Measurements from ENCODE around the gene HEMGN. TPM values are rescaled to one million over a fixed set of nuclear protein-coding genes. Genes with fewer than 3 reads are reported as not detected.

Gene HEMGN
- total and polyA plus RNA-seq, 10 of the 15 experiments (the other 5 are each of a cell fraction or from before 2014, with no cell fraction given) = 0.03 to 0.28 (median 0.09) TPM; not detected in 4

DNA sequence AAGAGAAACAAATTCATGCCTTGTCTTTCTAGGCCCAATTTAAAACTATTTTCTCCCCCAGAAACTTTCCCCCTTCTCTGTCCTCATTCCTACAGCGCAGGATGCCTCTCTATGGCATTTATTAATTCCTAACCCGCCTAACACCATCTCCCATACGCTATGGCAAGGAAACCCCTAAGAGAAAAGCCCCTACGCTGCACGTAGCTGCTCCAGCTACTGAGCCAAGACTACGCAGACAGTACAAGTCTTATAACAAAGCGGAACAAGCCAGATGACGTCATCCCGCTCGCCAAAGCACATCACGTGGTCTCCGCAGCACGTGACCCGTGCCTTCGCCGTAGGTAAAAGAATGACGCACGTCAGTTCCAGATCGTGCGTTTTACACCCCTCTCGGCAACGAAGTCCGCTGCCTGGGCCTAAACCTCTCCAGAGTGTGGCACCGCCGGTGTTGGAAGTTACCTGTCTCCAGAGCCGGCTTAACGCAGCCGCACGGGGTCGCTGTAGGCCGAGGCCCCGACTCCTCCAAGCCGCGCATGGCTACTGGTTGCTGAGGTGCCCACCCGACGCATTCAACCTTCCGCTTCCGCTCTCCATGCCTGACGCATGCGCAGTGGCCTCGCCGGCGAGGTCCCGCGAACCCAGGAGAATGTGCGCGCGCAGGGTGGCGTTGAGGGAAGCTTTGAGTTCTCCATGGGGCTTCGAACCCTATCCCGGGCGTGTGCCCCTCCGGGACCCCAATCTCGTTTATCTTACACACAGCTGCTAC is 15.8 kb downstream of the HEMGN start, which contains the start of gene TRMO (continued):
- TF ChIP-seq, protein P1, sequence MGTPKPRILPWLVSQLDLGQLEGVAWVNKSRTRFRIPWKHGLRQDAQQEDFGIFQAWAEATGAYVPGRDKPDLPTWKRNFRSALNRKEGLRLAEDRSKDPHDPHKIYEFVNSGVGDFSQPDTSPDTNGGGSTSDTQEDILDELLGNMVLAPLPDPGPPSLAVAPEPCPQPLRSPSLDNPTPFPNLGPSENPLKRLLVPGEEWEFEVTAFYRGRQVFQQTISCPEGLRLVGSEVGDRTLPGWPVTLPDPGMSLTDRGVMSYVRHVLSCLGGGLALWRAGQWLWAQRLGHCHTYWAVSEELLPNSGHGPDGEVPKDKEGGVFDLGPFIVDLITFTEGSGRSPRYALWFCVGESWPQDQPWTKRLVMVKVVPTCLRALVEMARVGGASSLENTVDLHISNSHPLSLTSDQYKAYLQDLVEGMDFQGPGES (IDR thresholded peaks at IDR 0.05) = peak; percentile 66; the same call in 1 of the 2 replicates
- TF ChIP-seq, protein P2, sequence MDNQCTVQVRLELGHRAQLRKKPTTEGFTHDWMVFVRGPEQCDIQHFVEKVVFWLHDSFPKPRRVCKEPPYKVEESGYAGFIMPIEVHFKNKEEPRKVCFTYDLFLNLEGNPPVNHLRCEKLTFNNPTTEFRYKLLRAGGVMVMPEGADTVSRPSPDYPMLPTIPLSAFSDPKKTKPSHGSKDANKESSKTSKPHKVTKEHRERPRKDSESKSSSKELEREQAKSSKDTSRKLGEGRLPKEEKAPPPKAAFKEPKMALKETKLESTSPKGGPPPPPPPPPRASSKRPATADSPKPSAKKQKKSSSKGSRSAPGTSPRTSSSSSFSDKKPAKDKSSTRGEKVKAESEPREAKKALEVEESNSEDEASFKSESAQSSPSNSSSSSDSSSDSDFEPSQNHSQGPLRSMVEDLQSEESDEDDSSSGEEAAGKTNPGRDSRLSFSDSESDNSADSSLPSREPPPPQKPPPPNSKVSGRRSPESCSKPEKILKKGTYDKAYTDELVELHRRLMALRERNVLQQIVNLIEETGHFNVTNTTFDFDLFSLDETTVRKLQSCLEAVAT (IDR thresholded peaks at IDR 0.05) = peak; percentile 79
- TF ChIP-seq RELA (IDR thresholded peaks at IDR 0.05; ENCODE audit: borderline replicate concordance, partially characterized antibody) (peak; percentile 100), SMC3 (IDR thresholded peaks at IDR 0.05; ENCODE audit: borderline replicate concordance, low read length) (no peak), HDGF (IDR thresholded peaks at IDR 0.05) (peak; percentile 82), CHD1 (IDR thresholded peaks at IDR 0.05; ENCODE audit: low read depth, low read length) (no peak), TARDBP (IDR thresholded peaks at IDR 0.05; ENCODE audit: borderline replicate concordance) (peak; percentile 83; the same call in 1 of the 2 replicates), BACH1 (IDR thresholded peaks at IDR 0.05; ENCODE audit: borderline replicate concordance) (peak; percentile 86), SIX5 (IDR thresholded peaks at IDR 0.05; ENCODE audit: low read depth, low read length, severe bottlenecking) (no peak), SUPT20H (IDR thresholded peaks at IDR 0.05; ENCODE audit: borderline replicate concordance, control insufficient read depth, low read depth, low read length) (no peak), CHD4 (IDR thresholded peaks at IDR 0.05) (no peak), NR2F1 (conservative IDR thresholded peaks at IDR 0.05) (peak; percentile 74), NFYB (IDR thresholded peaks at IDR 0.05; ENCODE audit: insufficient read depth, low read depth, low read length) (no peak; the same call in 1 of the 2 replicates), CBFB (IDR thresholded peaks at IDR 0.05; ENCODE audit: low read depth) (peak; percentile 85), WRNIP1 (IDR thresholded peaks at IDR 0.05; ENCODE audit: borderline replicate concordance, low read depth, low read length) (no peak), HDAC6 (IDR thresholded peaks at IDR 0.05; ENCODE audit: unreplicated experiment) (peak; percentile 46), BMI1 (IDR thresholded peaks at IDR 0.05; ENCODE audit: borderline replicate concordance) (peak; percentile 55; the same call in 1 of the 2 replicates)
- TF ChIP-seq, protein P3, sequence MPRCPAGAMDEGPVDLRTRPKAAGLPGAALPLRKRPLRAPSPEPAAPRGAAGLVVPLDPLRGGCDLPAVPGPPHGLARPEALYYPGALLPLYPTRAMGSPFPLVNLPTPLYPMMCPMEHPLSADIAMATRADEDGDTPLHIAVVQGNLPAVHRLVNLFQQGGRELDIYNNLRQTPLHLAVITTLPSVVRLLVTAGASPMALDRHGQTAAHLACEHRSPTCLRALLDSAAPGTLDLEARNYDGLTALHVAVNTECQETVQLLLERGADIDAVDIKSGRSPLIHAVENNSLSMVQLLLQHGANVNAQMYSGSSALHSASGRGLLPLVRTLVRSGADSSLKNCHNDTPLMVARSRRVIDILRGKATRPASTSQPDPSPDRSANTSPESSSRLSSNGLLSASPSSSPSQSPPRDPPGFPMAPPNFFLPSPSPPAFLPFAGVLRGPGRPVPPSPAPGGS (IDR thresholded peaks at IDR 0.05; ENCODE audit: borderline replicate concordance, insufficient read depth, low read depth, low read length, poor library complexity, severe bottlenecking) = no peak
- TF ChIP-seq, protein P4, sequence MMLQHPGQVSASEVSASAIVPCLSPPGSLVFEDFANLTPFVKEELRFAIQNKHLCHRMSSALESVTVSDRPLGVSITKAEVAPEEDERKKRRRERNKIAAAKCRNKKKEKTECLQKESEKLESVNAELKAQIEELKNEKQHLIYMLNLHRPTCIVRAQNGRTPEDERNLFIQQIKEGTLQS (IDR thresholded peaks at IDR 0.05; ENCODE audit: borderline replicate concordance, extremely low read depth, low read depth, low read length) = peak; percentile 99
- TF ChIP-seq, protein P5, sequence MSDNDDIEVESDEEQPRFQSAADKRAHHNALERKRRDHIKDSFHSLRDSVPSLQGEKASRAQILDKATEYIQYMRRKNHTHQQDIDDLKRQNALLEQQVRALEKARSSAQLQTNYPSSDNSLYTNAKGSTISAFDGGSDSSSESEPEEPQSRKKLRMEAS (IDR thresholded peaks at IDR 0.05; ENCODE audit: low read depth, low read length) = peak; percentile 98
- TF ChIP-seq, protein P6, sequence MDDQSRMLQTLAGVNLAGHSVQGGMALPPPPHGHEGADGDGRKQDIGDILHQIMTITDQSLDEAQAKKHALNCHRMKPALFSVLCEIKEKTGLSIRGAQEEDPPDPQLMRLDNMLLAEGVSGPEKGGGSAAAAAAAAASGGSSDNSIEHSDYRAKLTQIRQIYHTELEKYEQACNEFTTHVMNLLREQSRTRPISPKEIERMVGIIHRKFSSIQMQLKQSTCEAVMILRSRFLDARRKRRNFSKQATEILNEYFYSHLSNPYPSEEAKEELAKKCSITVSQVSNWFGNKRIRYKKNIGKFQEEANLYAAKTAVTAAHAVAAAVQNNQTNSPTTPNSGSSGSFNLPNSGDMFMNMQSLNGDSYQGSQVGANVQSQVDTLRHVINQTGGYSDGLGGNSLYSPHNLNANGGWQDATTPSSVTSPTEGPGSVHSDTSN (IDR thresholded peaks at IDR 0.05; ENCODE audit: insufficient replicate concordance, low read depth, low read length) = no peak
- TF ChIP-seq, protein P7, sequence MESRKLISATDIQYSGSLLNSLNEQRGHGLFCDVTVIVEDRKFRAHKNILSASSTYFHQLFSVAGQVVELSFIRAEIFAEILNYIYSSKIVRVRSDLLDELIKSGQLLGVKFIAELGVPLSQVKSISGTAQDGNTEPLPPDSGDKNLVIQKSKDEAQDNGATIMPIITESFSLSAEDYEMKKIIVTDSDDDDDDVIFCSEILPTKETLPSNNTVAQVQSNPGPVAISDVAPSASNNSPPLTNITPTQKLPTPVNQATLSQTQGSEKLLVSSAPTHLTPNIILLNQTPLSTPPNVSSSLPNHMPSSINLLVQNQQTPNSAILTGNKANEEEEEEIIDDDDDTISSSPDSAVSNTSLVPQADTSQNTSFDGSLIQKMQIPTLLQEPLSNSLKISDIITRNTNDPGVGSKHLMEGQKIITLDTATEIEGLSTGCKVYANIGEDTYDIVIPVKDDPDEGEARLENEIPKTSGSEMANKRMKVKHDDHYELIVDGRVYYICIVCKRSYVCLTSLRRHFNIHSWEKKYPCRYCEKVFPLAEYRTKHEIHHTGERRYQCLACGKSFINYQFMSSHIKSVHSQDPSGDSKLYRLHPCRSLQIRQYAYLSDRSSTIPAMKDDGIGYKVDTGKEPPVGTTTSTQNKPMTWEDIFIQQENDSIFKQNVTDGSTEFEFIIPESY (IDR thresholded peaks at IDR 0.05) = peak; percentile 67

Data from GM12878 (cell line).